GM18498 (cell line): ENCODE measurements around the gene GAS2L3.
"Not testable (repeated sequence)": the region's sequence is repeated elsewhere in the genome, so short reads cannot be mapped to it uniquely, and the experiment has no call there.

Source experiments
- ATAC-seq: cut with Tn5 transposase; IDR thresholded peaks from one replicate; pipeline ENCODE4 v1.9.1; 2021; ENCODE audit warnings: mild to moderate bottlenecking, moderate library complexity; ENCODE audit not compliant: unreplicated experiment

GAS2L3 gene

DNA sequence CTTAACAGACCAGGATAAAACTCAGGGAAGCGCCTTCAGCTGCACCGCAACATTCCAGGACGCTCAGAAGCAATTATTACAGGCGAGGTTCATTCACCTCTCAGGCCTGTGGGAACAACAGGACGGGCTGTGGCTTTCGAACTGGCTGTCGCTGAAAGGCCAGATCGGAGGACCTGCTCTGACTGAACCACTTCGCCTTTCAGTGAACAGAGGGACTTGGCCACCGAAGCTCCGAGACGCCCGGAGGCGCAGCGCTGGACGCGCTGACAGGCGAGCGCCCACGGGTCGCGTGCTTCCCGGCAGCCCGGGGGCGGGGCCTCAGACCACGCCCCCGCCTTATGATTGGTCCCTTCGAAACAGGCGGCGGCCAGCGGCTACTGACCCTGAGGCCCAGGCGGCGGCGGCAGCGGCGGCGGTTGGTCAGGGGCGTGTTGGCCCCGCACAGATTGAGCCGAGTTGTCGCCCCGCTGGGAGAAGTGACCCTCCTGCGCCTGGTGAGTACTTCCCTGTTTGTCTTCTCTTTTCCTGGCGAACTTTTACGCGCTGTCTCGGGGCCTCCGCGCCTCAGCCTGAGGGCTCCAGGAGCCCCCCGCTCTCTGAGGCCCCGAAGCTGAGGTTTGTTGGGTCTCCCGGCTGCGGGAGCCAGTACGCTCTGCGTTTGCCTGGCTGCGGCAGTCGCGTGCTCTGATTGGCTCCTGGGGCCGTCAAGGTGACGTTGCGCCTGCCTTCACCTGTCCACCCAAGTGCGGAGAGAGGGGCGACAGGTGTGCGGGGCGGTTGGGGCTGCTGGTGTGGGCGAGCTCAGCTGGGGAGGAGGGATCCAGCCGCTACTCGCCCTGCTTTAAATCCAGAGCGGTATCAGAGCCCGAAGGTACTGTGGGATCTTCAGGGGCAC is at the start of gene GAS2L3:
TSS of gene GAS2L3 (plus strand) at position 393 of the 895 bp plus-strand sequence. CDS start 21,221 bp downstream, outside the sequence.
- ATAC-seq, result peak; percentile 100

DNA sequence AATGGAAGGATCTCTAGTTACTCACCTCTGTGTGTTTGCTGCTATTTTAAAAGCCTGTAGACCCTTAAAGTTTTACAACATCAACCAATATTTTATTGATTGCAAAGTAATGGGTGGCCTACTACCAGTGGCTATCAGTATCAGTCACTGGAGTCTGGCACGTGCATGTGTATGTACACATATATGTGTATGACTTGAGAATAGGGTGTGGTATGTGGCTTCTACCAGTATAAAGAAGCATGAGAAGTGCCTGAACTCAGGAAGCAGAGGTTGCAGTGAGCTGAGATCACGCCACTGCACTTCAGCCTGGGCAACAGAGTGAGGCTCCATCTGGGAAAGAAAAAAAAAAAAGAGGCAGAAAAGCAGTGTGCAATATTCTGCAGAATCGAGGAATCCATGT is 45.5 kb upstream of the GAS2L3 start:
- no peak for ATAC-seq

DNA sequence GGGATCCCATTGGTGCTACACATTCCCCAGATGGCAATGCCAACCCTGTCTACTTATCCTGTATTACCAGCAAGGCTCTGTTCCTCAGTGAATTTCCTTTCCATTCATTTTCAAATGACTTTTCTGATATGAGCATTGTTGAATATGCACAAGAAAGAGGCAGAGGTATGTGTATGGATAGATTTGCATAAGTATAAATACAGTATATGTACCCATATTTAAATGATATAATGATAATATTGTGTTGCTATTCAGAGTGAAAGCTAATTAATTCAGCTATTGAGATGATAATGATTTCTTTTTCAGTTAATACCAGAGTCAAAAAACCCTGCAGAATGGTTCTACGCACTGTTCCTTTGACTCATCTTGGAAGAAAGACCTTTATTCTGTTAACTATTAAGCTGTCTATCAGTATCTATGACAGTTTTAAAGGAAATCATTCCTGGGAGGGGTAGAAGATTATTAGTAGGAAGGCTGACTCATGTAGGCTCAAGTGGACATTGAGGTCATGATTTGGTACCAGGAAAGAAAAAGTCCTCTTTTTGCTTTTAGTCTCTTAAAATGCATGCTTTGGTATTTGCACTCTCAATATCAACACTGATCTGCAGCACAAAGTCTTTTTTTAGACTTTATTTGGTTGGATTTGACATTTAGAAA is 44.9 kb upstream of the GAS2L3 start:
- ATAC-seq, result no peak

DNA sequence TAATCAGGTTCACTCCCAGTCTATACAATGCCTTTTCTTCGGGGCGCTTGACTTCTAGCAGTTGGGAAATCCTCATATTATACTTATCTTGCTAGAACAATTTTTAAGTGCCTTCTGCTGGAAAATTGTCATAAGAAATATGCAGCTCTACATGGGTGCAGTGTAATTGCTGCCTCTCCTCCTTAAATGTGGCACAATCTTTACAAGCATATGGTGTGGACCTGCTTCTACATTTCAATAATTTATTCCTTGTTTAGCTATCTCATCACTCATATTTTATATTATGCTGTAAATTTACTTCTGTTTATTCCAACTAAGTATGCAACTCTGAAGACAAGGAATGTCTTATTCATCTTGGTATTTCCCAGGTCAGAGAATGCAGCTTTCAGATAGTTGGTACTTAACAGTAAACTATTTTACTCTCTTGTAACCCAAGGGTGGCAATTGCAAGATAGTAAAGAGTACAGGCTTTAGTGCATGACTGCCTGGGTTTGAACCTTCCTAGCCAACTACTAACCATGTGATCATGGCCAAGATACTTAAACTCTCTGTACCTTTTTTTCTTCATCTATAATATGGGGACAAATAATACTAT is 43.6 kb upstream of the GAS2L3 start:
- no peak for ATAC-seq

DNA sequence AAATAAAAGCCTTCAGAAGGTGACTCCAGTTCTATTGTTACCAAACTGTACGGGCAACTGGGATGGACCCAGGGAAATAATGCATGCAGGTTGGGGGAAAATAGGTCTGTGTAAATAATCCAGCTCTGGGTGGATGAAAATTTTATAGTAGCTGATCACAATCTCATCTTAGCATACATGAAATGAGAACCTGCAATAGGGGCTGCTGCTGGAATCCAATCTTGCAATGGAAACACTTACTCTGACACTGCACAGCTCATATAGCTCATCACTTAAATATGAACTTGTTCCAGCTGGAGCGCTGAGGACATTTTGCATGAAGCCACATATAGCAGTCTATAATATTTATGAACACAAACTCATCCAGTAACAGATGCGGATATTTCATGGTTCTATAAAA is 40.1 kb upstream of the GAS2L3 start:
- no peak for ATAC-seq

DNA sequence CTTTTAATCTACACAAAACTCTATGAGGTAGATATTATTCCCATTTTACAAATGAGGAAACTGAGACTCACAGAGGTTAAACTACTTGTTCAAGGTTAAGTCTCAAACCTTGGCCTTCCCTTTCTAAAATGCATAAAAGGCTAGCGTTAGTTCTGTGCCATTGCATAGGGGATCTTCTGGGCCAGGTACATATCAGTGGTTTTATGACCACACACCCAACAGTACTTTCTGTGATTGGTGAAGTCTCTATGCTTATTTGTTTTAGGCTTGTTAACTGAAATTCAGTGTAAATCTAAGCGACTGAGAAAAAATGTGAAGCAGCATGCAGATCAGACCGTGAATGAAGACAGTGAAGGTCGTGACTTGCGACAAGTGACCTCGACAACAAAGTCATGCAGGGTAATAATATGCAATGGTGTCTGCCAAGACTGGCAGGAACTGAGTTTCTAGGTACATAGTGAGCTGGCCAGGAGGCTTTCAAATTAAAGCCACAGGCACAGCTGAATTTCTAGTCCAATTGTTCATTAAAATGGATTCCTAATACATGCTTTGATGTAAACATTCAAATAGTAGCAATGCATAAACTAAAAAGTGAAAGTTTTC is 38.8 kb upstream of the GAS2L3 start:
- ATAC-seq, result no peak

DNA sequence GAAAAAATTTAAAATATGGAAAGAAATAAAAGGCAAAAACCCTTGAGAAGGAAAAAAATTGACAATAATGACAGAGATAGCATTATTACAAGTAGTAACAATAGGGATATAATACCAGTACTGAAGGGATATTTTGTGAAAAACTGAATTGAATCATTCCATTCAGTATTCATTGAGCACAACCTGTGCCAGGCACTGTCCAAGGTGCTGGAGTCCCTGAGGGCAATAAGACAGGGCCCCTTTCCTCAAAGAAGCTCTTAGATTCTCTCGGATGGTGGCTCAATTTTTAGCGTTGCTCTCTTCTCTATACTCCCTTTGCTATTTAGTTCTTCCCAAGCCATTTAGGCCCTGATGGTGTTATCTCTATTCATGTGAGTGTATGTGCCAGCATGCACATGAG is 34.3 kb upstream of the GAS2L3 start:
- ATAC-seq, result no peak

DNA sequence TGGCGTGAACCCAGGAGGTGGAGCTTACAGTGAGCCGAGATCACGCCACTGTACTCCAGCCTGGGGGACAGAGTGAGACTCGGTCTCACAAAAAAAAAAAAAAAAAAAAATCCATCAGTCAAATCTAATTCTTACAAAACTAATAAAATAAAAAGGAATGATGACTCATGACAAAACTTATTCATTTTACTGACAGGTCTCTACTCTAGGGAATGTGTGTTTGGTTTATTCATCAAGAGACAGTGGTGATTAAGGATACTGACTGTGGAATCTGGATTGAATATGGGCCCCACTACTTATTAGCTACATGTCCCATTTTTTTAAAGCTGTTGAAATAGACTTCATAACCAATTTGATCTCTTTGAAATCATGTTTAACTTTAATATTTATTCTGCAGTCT is 29.3 kb upstream of the GAS2L3 start:
- no peak for ATAC-seq

DNA sequence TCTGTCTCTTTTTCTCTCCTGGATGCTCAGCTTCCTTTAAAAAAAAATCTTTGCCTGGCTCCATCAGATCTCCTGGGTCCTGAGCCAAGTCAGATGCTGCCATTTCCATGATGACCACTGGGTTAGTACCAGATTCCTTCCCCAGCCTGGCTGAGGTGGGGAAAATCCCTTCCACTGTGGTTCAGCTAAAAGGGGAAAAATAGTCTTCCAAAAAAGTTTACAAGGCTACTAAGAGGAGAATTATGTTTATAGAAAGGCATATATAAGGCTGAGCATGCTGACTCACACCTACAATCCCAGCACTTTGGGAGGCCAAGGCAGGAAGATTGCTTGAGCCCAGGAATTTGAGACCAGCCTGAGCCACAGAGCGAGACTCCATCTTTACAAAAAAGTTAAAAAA is 28.4 kb upstream of the GAS2L3 start:
- ATAC-seq, result no peak

DNA sequence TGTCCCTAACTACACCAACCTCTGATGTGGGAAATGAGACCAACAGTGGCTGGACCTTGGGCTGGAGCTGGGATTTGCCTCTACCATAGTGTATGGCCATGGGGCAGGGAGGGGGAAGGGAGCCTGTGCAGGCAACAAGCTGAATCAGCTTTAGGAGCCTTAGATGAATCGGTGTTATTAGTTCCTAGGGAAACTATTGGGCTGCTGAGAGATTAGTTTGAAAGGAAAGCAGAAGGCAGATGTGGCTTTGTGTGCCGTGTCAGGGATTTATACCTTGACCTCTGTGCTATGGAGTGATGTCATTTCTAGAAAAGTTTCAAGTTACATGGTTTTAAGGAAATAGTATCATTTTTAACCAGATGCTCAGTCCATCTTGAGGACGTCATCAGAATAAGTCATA is 19.5 kb upstream of the GAS2L3 start:
- ATAC-seq, result no peak

DNA sequence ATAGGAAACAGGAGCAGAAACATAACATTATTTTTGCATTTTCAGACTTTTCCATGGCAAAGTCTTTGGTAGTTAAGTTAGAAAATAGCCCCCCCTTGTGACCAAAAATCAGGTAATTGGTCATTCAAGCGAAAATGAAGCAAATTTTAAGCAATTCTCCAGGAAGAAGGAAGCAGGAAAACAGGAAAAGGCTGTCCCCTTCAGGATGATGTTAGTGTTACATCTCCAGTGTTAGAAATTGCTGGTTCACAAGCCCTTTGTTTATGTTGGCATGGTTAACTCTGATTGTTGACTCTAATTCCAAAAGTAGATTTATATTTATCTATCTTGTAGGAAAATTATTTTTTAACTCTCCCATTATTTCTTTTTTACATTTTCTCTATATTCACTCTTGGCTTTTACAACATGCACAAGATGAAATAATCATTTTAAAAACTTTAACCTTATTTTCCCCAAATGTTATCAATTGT is 18.8 kb upstream of the GAS2L3 start:
- no peak for ATAC-seq

DNA sequence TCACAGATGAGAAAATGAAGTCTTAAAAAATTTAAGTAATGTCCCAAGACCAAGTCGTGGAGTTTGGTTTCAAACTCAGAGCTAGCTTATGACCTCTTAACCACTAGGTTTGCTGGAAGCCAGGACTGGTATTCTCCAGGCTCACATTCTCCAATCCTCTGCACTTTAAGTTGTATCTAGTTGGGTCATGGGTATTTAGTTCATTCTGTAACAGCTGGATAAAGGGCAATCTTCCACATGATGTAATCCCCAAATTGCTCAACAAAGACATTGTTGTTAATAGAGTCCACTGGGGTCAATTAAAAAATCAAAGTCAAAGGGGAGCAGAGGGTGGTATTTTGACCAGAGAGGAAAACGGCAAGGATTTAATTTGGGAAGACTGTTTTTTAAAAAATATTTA is 17.8 kb upstream of the GAS2L3 start:
- ATAC-seq, result no peak

DNA sequence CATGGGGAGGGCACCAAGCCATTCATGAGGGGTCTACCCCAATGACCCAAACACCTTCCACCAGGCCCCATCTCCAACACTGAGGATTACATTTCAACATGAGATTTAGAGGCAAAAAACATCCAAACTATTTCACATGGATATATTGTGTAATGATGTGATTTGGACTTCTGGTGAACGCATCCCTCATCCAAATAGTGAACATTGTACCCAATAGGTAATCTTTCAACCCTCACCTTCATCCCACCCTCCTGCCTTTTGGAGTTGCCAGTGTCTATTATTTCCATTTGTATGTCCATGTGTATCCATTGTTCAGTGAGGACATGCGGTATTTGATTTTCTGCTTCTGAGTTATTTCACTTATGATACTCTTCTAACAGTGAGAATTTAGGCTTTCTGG is 16.1 kb upstream of the GAS2L3 start:
- ATAC-seq, result no peak

DNA sequence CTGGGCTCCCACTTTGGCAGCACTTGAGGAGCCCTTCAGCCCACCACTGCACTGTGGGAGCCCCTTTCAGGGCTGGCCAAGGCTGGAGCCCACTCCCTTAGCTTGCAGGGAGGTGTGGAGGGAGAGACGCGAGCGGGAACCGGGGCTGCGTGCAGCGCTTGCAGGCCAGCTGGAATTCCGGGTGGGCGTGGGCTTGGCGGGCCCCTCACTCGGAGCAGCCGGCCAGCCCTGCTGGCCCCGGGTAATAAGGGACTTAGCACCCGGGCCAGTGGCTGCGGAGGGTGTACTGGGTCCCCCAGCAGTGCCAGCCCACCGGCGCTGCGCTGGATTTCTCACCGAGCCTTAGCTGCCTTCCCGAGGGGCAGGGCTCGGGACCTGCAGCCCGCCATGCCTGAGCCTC is 14.2 kb upstream of the GAS2L3 start:
- not testable (repeated sequence) for ATAC-seq

DNA sequence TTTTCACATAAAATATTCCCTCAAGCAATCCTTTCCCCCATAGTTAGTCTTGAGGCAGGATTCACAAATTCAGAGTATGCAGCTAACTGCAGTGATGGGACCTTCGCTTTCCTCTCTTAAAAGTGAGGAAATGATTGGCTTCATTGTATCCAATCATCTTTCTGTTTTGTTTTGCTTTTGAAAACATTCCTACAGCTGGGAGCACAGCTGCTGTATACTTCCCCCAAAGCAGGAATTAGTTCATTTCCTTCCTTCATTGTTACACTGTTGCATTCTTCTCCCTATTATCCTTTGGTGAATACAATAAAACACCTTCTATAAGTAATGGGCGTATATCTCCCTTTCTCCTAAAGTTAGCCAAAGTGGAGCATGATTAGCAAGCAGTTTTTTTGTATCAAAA is 9.4 kb upstream of the GAS2L3 start:
- ATAC-seq, result no peak

DNA sequence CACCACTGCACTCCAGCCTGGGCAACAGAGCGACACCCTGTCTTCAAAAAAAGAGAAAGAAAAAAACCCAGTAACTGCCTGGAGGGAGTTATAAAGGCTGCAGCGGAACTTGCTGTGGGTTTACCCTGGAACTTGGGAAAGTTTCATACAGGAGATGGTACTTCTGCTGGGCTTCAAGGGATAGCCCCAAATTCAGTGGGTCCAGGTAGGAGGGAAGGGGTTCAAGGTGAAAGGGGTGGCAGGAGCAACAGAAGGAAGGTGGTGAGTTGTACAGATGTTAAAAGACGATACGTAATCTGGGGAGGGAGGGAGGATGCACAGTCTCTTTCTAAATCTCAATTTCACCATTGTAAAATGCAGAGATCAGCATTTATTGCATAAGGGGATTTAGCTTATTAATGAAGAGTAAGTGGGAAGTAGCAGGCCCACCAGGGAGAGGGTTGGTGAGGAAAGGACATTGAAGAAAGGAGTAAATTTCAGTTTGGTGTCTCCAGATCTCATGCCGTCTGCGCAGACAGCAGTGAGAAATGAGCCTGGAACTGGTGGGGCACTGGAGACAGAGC is 8.5 kb upstream of the GAS2L3 start:
- no peak for ATAC-seq

DNA sequence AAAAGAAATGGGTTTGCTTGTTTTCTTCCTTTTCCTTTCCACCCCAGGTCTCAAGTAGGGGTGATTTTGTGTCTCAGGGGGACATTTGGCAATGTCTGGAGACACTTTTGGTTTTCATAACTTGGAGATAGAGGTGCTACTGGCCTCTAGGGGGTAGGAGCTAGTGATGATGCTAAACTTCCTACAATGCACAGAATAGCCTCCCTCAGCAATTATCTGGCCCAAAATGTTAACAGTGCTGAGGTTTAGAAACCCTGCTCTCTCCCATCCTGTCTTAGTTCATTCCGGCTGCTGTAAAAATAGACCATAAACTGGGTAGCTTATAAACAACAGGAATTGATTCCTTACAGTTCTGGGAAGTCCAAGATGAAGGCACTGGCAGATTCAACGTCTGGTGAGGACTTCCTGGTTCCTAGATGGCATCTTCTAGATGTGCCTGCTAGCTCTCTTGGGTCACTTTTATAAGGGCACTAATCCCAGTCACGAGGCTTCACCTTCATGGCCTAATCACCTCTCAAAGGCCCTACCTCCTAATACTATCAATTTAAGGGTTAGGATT is 7.4 kb upstream of the GAS2L3 start:
- no peak for ATAC-seq

DNA sequence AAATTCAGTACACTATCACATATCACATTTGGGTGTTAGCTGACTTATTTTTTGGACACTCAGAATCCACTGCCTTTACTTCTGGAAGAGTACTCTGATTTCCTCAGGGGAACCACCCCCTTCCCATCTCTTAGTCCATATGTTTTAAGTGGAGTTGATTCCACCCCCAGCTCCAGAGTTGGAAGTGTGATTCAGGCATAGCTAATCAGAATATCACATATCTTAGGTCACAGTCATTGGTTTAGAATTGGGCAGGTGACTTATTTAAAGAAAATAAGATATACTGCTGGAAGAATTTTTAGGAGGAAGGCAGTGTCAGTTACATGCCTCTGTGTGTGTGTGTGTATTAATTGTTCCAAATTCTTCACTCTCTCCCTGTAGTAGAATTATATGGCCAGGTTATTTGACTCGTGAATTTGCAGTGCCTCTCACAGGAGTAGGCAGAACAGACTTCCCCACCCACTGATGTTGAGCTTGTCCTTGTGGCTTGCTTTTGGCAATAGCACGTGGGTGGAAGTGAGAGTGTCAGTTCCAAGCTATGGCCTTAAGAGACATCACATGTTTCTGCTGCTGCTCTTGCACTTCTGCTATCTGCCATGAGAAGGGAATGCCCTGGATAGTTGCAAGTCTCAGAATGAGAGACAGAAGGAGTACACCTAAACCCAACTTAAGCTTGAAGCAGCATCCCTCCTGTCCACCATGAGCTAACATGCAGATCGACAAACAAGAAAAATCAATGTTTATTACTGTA is 6.4 kb upstream of the GAS2L3 start:
- peak; percentile 97 for ATAC-seq

DNA sequence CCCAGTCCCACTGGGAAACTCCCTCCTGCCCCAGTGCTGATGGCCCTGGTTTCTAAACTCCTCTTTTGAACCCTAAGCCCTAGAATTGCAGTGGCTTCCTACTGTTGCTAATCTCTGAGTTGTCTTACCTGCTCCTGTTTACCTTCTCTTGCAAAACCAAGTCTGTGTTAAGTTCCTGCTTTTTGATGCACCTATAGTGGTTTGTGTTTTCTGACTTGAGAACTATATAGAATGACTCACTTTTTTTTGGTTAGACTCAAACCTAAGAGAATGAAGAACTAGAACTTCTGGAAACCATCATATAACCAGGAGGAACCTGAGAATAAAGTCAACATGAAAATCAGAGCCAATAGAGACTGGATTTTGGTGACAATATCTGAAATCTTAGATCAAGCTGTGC is 5.5 kb upstream of the GAS2L3 start:
- ATAC-seq, result peak; percentile 25

DNA sequence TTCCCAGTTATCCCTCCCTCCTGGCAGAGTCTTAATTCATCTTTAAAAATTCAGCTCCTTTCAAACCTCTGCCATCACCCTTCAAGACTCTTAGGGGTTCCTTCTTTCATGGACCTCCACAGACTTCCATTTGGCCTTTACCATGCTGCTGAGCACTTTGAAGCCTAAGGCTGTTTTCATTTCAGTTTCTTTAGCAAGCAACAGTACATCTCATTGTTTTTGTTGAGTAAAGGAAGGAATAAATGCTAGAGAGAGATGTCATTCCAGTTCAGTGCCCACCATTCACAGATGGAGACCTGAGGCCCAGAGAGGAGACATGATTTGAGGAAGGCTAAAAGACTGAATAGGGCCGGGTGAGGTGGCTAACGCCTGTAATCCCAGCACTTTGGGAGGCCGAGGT is 1.3 kb upstream of the GAS2L3 start:
- ATAC-seq, result no peak
